OCI-LY7 (cell line): ENCODE results near the gene NHLH2. TPM values are rescaled to one million over a fixed set of nuclear protein-coding genes. Genes with fewer than 3 reads are reported as not detected.

ENCODE experiments used
- BruUV-seq: library from RNA; stranded (reverse); fragments of 400-500 nt; replicated peaks from 2 replicates; lab custom pipeline; 2021; lab: Mats Ljungman, UMichigan
- CTCF ChIA-PET: fragments of 300-600 bp; sonication (Branson Sonifier 250); formaldehyde crosslinking; loops from one replicate; lab custom pipeline; 2022; ENCODE audit warnings: antibody characterized with exemption; ENCODE audit not compliant: unreplicated experiment; lab: Charles Lee
- POLR2A ChIA-PET: fragments of 300-600 bp; sonication (Branson Sonifier 250); formaldehyde crosslinking; loops from one replicate; lab custom pipeline; 2022; ENCODE audit warnings: antibody characterized with exemption; lab: Charles Lee
- DNase-seq: peaks from one replicate; pipeline ENCODE4 v3.0.0-alpha.2; 2015; ENCODE audit warnings: low spot score
- H2AFZ ChIP-seq: fragments of 200-600 bp; sonication (generic), shearing (Covaris generic); 2 replicates; pipeline ENCODE4 v1.6.1; 2014; ENCODE audit warnings: mild to moderate bottlenecking, antibody characterized with exemption, low read length, moderate library complexity
- H3K27ac ChIP-seq: fragments of 200-600 bp; sonication (generic); 2 replicates; pipeline ENCODE4 v1.5.1; 2014; ENCODE audit warnings: mixed run types, low read depth, mild to moderate bottlenecking, moderate library complexity, low read length, inconsistent platforms; ENCODE audit not compliant: poor library complexity, severe bottlenecking
- H3K36me3 ChIP-seq: fragments of 200-600 bp; sonication (generic); 2 replicates; pipeline ENCODE4 v1.6.1; 2014; ENCODE audit warnings: mild to moderate bottlenecking, antibody characterized with exemption, low read length, moderate library complexity, mixed read lengths; ENCODE audit not compliant: insufficient read depth
- H3K4me1 ChIP-seq: fragments of 200-600 bp; sonication (generic); 2 replicates; pipeline ENCODE4 v1.5.1; 2014; ENCODE audit warnings: mild to moderate bottlenecking, low read length; ENCODE audit not compliant: insufficient read depth, poor library complexity, severe bottlenecking
- H3K4me2 ChIP-seq: fragments of 200-600 bp; sonication (generic); 2 replicates; pipeline ENCODE4 v1.6.1; 2014; ENCODE audit warnings: mild to moderate bottlenecking, low read length
- H3K4me3 ChIP-seq: fragments of 200-600 bp; sonication (generic); 2 replicates; pipeline ENCODE4 v1.5.1; 2014; ENCODE audit warnings: mild to moderate bottlenecking, low read depth, low read length; ENCODE audit not compliant: poor library complexity, severe bottlenecking
- H3K79me2 ChIP-seq: fragments of 200-600 bp; sonication (generic); 2 replicates; pipeline ENCODE4 v1.6.1; 2016; ENCODE audit warnings: low read depth, mild to moderate bottlenecking, low read length, moderate library complexity, mixed read lengths; ENCODE audit not compliant: insufficient read depth
- H3K9me2 ChIP-seq: fragments of 200-600 bp; sonication (generic); 2 replicates; pipeline ENCODE4 v1.6.1; 2016; ENCODE audit warnings: mild to moderate bottlenecking, low read length, mixed read lengths; ENCODE audit not compliant: insufficient read depth
- H3K9me3 ChIP-seq: fragments of 200-600 bp; sonication (generic); 2 replicates; pipeline ENCODE4 v1.6.1; 2014; ENCODE audit warnings: mild to moderate bottlenecking, mixed run types, low read length, mixed read lengths
- H4K20me1 ChIP-seq: fragments of 200-600 bp; sonication (generic); 2 replicates; pipeline ENCODE4 v1.6.1; 2014; ENCODE audit warnings: mild to moderate bottlenecking, antibody characterized with exemption, low read length, moderate library complexity, mixed read lengths; ENCODE audit not compliant: insufficient read depth
- EZH2phosphoT487 ChIP-seq: fragments of 200-600 bp; sonication (generic); IDR thresholded peaks from 2 replicates; pipeline ENCODE4 v1.6.1; 2018; ENCODE audit warnings: low read depth, borderline replicate concordance, mild to moderate bottlenecking, mixed run types, antibody characterized with exemption, low read length, moderate library complexity, mixed read lengths
- intact Hi-C: fragments of 100-400 bp; cut with micrococcal nuclease; formaldehyde crosslinking; loops from one replicate; pipeline ENCODE4 v1.10.0; 2022; ENCODE audit not compliant: unreplicated experiment
- total RNA-seq, 2 experiments: library from RNA; depleted of rRNA in 1 of 2; stranded (reverse); fragments of >200 nt in 1 of 2; shearing (Covaris generic) in 1 of 2; gene quantifications; 2 replicates each; pipeline ENCODE4 v1.2.3, GENCODE V29; 2014 to 2022
- TF ChIP-seq, protein P1 (sequence below): fragments of 200-600 bp; sonication (generic); conservative IDR thresholded peaks from 2 replicates; pipeline ENCODE4 v1.5.1; 2014; ENCODE audit warnings: mild to moderate bottlenecking, antibody characterized with exemption, low read length, moderate library complexity, mixed read lengths

The NHLH2 gene
- total RNA-seq, 2 experiments from 2014 or later = not detected

DNA sequence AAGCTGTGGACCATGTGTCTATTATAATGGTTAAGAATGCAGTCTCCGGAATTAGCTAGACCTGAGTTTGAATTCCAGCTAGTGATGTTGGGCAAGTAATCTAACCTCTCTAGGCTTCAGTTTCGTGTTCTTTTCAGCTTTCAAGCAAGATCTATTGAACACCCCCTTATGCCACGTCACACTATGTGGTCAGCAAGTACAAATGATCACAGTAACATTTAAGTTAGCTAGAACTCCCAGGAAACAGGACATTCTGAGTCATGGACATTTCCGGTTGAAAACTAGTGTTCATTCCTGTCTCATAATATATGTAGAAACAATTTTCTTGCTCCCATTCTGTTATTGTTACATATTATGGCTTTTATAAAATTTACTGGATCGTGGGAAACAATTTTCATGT, 34.0 kb upstream of the NHLH2 start:
- no peak for TF ChIP-seq EZH2phosphoT487
- TF ChIP-seq, protein P1, sequence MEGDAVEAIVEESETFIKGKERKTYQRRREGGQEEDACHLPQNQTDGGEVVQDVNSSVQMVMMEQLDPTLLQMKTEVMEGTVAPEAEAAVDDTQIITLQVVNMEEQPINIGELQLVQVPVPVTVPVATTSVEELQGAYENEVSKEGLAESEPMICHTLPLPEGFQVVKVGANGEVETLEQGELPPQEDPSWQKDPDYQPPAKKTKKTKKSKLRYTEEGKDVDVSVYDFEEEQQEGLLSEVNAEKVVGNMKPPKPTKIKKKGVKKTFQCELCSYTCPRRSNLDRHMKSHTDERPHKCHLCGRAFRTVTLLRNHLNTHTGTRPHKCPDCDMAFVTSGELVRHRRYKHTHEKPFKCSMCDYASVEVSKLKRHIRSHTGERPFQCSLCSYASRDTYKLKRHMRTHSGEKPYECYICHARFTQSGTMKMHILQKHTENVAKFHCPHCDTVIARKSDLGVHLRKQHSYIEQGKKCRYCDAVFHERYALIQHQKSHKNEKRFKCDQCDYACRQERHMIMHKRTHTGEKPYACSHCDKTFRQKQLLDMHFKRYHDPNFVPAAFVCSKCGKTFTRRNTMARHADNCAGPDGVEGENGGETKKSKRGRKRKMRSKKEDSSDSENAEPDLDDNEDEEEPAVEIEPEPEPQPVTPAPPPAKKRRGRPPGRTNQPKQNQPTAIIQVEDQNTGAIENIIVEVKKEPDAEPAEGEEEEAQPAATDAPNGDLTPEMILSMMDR = no peak
- no peaks in the 10 kb centered on the region for H3K36me3 ChIP-seq
- no peaks in the 10 kb centered on the region for H3K9me2 ChIP-seq
- no peak overlapping the region for H3K4me2 ChIP-seq
- H3K4me1 ChIP-seq = no peaks in the 10 kb centered on the region
- no peaks in the 10 kb centered on the region for H4K20me1 ChIP-seq
- intact Hi-C loops = no loop called here
- no peaks in the 10 kb centered on the region for H3K79me2 ChIP-seq
- BruUV-seq = no TSS peak
- ChIA-PET POLR2A (interaction anchor here (1.6 kb wide), 1 partner anchor 19 kb away, joined by 3 read pairs; no protein-coding TSS in a partner anchor), CTCF (no interaction called here)
- no peak overlapping the region for H3K27ac ChIP-seq
- no peak overlapping the region for H2AFZ ChIP-seq
- H3K4me3 ChIP-seq = no peak overlapping the region
- no peaks in the 10 kb centered on the region for H3K9me3 ChIP-seq
- DNase-seq = no peak

DNA sequence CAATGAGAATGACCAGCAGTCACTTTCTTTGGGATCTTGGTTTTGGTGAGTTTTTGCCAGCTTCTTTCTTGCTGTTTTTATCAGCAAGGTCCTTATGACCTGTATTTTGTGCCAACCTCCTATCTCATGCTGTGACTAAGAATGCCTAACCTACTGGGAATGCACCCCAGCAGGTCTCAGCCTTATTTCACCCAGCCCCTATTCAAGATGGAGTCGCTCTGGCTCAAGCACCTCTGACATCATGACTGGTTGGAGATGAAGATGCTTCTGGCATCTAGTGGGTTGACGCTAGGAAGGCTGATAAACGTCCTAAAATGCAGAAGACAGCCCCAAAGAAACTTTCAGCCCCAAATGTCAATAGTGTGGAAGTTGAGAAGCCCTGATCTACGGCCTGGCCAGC, 33.6 kb upstream of the NHLH2 start:
- Histone ChIP-seq H3K4me3 (no peak overlapping the region), H3K27ac (no peak overlapping the region), H3K36me3 (no peaks in the 10 kb centered on the region), H3K9me2 (no peaks in the 10 kb centered on the region), H2AFZ (no peak overlapping the region), H3K79me2 (no peaks in the 10 kb centered on the region), H3K4me1 (no peaks in the 10 kb centered on the region), H3K9me3 (no peaks in the 10 kb centered on the region), H3K4me2 (no peak overlapping the region), H4K20me1 (no peaks in the 10 kb centered on the region)
- BruUV-seq = no TSS peak
- ChIA-PET CTCF (no interaction called here), POLR2A (interaction anchor here (1.6 kb wide), 1 partner anchor 19 kb away, joined by 3 read pairs; no protein-coding TSS in a partner anchor)
- intact Hi-C loops = no loop called here
- TF ChIP-seq EZH2phosphoT487 = no peak
- TF ChIP-seq, protein P1 = no peak
- DNase-seq = no peak

DNA sequence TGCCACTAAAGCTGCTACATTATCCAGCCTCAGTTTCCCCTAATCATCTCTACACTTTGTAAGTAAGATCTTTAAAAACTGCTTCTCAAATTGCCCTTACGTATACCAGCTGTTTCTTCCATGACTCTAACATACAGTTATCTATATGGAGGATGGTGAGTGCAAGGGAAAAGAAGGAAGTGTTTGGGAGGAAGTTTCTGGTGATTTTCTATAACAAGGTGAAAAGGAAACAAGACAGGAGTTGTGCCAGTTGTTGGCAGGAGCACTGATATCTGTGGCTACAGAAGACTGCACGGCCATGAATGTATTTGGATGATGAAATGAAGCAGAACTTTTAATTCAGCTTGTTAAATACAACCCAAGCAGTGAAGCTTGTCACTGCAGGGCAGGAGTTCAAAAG, 32.3 kb upstream of the NHLH2 start:
- no peak for TF ChIP-seq EZH2phosphoT487
- TF ChIP-seq, protein P1 = no peak
- intact Hi-C loops = no loop called here
- H3K79me2 ChIP-seq = no peaks in the 10 kb centered on the region
- H3K36me3 ChIP-seq = no peaks in the 10 kb centered on the region
- H3K27ac ChIP-seq = no peak overlapping the region
- H3K4me3 ChIP-seq = no peak overlapping the region
- no peaks in the 10 kb centered on the region for H3K4me1 ChIP-seq
- H3K9me2 ChIP-seq = no peaks in the 10 kb centered on the region
- no peak overlapping the region for H3K4me2 ChIP-seq
- BruUV-seq = no TSS peak
- no peaks in the 10 kb centered on the region for H3K9me3 ChIP-seq
- DNase-seq = no peak
- ChIA-PET CTCF (no interaction called here), POLR2A (no interaction called here)
- H2AFZ ChIP-seq = no peak overlapping the region
- no peaks in the 10 kb centered on the region for H4K20me1 ChIP-seq
